Measurements from ENCODE around the gene HLX. TPM values are rescaled to one million over a fixed set of nuclear protein-coding genes. Genes with fewer than 3 reads are reported as not detected.

The HLX gene
- polyA plus RNA-seq, 3 donors = 17.1 to 44.0 (median 17.6) TPM

DNA sequence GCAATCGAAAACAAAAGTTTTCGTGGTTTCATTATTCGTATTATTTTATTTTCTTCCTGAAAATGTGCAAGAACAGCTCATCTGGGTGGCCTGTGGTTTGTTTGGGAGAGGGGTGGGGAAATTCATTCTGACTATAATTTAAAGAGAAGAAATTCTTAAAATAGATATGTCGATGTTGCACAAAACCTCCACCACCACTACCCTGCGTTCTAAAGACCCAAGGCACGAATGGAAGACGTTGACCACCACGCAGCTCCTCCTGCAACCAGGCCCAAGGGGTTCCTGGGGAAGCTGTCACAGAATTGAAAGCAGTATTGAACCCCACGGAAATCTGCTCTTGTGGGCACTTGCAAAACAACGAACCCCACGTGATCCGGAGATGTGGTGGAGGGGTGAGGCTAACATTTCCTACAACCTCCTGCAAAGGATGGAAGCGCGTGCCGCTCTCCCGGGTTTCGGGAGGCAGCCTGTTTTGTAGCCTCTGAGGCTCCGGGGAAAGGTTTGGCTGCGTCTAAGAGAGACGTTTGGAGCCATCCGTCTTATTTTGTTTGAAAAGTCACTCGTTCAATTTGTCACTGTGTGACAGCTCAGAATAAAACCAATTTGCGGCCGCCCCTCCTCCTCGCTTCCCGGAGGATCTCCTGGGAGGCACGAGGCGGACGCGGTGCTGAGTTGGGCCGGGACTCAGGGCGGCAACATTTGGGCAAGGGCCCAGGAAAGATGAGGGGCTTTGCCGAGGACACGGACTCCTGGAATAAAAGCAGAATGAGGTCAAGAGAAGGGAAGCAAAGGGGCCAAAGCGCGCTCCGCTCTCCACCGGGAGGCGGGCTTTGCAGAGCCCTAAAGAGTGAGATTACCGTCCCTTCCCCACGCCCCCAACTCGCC is 810 bp upstream of the HLX start:
- Histone ChIP-seq H3K27me3 (ENCODE audit: control insufficient read depth in 2 of 2, insufficient read depth in 2 of 2, low read length in 2 of 2) (no peaks in the 10 kb centered on the region), H3K9ac (ENCODE audit: insufficient read depth, low read length, poor library complexity, severe bottlenecking) (peak overlapping the region; percentile 88), H3K4me3 (replicated peaks in 1 of 3; ENCODE audit: low read depth in 2 of 3, low read length in 3 of 3) (peak overlapping the region; percentile 72 to 92 (median 81)), H4K20me1 (ENCODE audit: insufficient read depth, low read length) (peaks cover 8% of the 10 kb centered on the region), H3K79me2 (ENCODE audit: insufficient read depth, low read length) (peaks cover 39% of the 10 kb centered on the region), H2AFZ (ENCODE audit: insufficient read depth, low read depth, low read length, poor library complexity, severe bottlenecking) (peak overlapping the region; percentile 62), H3K4me2 (replicated peaks; ENCODE audit: extremely low read depth, low read length, poor library complexity, severe bottlenecking) (peak overlapping the region; percentile 98), H3K27ac (ENCODE audit: low read depth in 1 of 2, low read length in 2 of 2) (peak overlapping the region; percentile 84 to 91), H3K9me3 (replicated peaks in 1 of 2; ENCODE audit: control insufficient read depth in 1 of 2, insufficient read depth in 1 of 2, low read length in 2 of 2) (no peaks in the 10 kb centered on the region), H3K36me3 (replicated peaks in 1 of 2; ENCODE audit: control insufficient read depth in 1 of 2, insufficient read depth in 2 of 2, low read length in 2 of 2) (peaks cover 2 to 3% of the 10 kb centered on the region in 2 donors), H3K4me1 (ENCODE audit: control insufficient read depth in 1 of 2, insufficient read depth in 2 of 2, low read length in 2 of 2) (peaks cover 55 to 58% of the 10 kb centered on the region in 2 donors)
- Mint-ChIP-seq H3K36me3 (peaks cover 9 to 19% of the 10 kb centered on the region in 2 donors), H3K27ac (peak overlapping the region; percentile 93 to 99 (median 96)), H3K4me3 (peak overlapping the region; percentile 92 to 99), H3K27me3 (ENCODE audit: low read depth in 3 of 3) (peaks cover 0 to 9% (median 0%) of the 10 kb centered on the region in 3 donors), H3K9me3 (peaks cover 0 to 7% (median 0%) of the 10 kb centered on the region in 7 donors), H3K4me1 (peaks cover 65% of the 10 kb centered on the region)
- TF ChIP-seq, protein P1, sequence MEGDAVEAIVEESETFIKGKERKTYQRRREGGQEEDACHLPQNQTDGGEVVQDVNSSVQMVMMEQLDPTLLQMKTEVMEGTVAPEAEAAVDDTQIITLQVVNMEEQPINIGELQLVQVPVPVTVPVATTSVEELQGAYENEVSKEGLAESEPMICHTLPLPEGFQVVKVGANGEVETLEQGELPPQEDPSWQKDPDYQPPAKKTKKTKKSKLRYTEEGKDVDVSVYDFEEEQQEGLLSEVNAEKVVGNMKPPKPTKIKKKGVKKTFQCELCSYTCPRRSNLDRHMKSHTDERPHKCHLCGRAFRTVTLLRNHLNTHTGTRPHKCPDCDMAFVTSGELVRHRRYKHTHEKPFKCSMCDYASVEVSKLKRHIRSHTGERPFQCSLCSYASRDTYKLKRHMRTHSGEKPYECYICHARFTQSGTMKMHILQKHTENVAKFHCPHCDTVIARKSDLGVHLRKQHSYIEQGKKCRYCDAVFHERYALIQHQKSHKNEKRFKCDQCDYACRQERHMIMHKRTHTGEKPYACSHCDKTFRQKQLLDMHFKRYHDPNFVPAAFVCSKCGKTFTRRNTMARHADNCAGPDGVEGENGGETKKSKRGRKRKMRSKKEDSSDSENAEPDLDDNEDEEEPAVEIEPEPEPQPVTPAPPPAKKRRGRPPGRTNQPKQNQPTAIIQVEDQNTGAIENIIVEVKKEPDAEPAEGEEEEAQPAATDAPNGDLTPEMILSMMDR (IDR thresholded peaks at IDR 0.05) = no peak
- WGBS (ENCODE audit: insufficient coverage) = 0% methylated on average over 24 of the region's 42 CpGs
- intact Hi-C loops (cut with micrococcal nuclease) = loop anchor here (2.0 to 10.0 kb wide), 3 partner anchors 220 to 556 kb away; no protein-coding TSS in a partner anchor
- DNase-seq = peak in 2 of 3 donors; percentile 34 to 55

DNA sequence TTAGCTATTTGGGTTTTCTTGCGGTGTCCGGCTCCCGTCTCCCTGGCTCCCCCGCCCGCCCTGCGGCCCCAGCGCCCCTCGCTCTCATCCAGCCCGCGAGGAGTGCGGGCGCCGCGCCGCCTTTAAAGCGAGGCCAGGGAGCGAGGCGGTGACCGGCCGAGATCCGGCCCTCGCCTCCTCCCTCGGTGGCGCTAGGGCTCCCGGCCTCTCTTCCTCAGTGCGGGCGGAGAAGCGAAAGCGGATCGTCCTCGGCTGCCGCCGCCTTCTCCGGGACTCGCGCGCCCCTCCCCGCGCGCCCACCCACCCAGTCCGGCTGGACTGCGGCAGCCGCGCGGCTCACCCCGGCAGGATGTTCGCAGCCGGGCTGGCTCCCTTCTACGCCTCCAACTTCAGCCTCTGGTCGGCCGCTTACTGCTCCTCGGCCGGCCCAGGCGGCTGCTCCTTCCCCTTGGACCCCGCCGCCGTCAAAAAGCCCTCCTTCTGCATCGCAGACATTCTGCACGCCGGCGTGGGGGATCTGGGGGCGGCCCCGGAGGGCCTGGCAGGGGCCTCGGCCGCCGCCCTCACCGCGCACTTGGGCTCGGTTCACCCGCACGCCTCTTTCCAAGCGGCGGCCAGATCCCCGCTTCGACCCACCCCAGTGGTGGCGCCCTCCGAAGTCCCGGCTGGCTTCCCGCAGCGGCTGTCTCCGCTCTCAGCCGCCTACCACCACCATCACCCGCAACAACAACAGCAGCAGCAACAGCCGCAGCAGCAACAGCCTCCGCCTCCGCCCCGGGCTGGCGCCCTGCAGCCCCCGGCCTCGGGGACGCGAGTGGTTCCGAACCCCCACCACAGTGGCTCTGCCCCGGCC is 492 bp downstream of the HLX start:
- Mint-ChIP-seq H3K9me3 (peaks cover 0 to 8% (median 3%) of the 10 kb centered on the region in 7 donors), H3K27ac (peak overlapping the region; percentile 93 to 99 (median 97)), H3K36me3 (peaks cover 22 to 32% of the 10 kb centered on the region in 2 donors), H3K4me1 (peaks cover 67% of the 10 kb centered on the region), H3K27me3 (ENCODE audit: low read depth in 3 of 3) (peaks cover under 1 to 10% (median 3%) of the 10 kb centered on the region in 3 donors), H3K4me3 (peak overlapping the region; percentile 99)
- Histone ChIP-seq H3K79me2 (ENCODE audit: insufficient read depth, low read length) (peaks cover 52% of the 10 kb centered on the region), H3K36me3 (replicated peaks in 1 of 2; ENCODE audit: control insufficient read depth in 1 of 2, insufficient read depth in 2 of 2, low read length in 2 of 2) (peaks cover 15 to 16% of the 10 kb centered on the region in 2 donors), H3K4me1 (ENCODE audit: control insufficient read depth in 1 of 2, insufficient read depth in 2 of 2, low read length in 2 of 2) (peaks cover 61 to 65% of the 10 kb centered on the region in 2 donors), H2AFZ (ENCODE audit: insufficient read depth, low read depth, low read length, poor library complexity, severe bottlenecking) (peak overlapping the region; percentile 62), H3K4me2 (replicated peaks; ENCODE audit: extremely low read depth, low read length, poor library complexity, severe bottlenecking) (peak overlapping the region; percentile 98), H3K9ac (ENCODE audit: insufficient read depth, low read length, poor library complexity, severe bottlenecking) (peak overlapping the region; percentile 88), H3K9me3 (replicated peaks in 1 of 2; ENCODE audit: control insufficient read depth in 1 of 2, insufficient read depth in 1 of 2, low read length in 2 of 2) (no peaks in the 10 kb centered on the region), H3K4me3 (replicated peaks in 1 of 3; ENCODE audit: low read depth in 2 of 3, low read length in 3 of 3) (peak overlapping the region; percentile 72 to 92 (median 81)), H4K20me1 (ENCODE audit: insufficient read depth, low read length) (peaks cover 21% of the 10 kb centered on the region), H3K27me3 (ENCODE audit: control insufficient read depth in 2 of 2, insufficient read depth in 2 of 2, low read length in 2 of 2) (no peaks in the 10 kb centered on the region), H3K27ac (ENCODE audit: low read depth in 1 of 2, low read length in 2 of 2) (peak overlapping the region; percentile 84 to 91)
- intact Hi-C loops (cut with micrococcal nuclease) = loop anchor here (2.0 to 10.0 kb wide), 7 partner anchors 75 to 555 kb away; no protein-coding TSS in a partner anchor
- TF ChIP-seq, protein P1 (IDR thresholded peaks at IDR 0.05) = no peak
- under 1% methylated on average over 94 of the region's 94 CpGs for WGBS (ENCODE audit: insufficient coverage)
- DNase-seq = peak in 2 of 3 donors; percentile 37 to 44

Measured in CD14-positive monocyte (primary cell).